NCI-H128 (cell line): ENCODE measurements around the gene NFIA.

Source experiments
- DNase-seq: peaks from one replicate; lab custom pipeline; 2025; ENCODE audit not compliant: unreplicated experiment; lab: John Stamatoyannopoulos, UW

Gene NFIA

GRCh38 chr1:61474269-61474817 is 392.0 kb downstream of the NFIA start:
- no peak for DNase-seq

GRCh38 chr1:61474963-61475362 is 392.6 kb downstream of the NFIA start:
- no peak for DNase-seq

DNA sequence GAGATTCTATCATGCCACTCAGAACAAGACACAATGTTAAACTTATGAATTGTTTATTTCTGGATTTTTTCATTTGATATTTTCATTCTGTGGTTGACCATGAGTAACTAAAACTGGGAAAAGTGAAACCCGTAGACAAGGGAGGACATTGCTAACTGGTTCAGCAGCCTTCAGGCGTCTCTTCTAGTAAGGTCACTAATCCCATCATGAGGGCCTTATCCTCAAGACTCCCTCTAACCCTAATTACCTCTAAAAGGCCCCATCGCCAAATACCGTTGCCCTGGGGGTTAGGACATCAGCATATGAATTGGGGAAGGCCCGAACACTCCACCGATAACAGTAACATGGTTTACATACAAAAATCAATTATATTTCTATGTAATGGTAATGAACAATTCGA is 394.9 kb downstream of the NFIA start:
- DNase-seq = no peak

DNA sequence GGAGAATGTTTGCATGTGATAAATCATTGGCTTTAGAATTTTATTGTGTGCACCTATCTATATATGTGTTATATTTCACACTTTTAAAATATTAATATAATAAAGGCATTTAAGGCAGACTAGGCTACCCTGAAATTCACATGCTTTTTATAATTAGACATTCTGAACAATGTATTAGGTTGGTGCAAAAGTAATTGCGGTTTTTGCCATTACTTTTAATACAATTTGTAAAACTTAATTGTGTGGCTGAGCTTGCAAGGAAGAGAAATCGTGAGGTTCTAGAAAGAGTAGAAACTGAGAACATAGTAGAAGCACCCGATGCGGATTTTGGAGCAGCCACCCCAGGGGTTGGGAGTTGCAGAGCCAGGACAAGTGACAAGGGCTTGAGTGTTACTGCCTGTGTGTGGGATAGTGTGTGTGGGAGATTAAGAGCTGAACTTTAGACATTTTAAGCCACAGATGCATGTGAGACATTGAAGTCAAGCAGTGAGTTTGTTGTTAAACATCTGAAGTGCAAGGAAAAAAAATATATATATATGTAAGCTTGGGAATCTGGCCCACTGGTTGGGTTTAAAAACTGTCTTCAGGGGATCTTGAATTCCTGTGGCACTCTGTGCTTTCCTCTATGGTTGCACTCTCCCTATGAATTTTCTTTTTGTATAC is 398.0 kb downstream of the NFIA start:
- DNase-seq = no peak

DNA sequence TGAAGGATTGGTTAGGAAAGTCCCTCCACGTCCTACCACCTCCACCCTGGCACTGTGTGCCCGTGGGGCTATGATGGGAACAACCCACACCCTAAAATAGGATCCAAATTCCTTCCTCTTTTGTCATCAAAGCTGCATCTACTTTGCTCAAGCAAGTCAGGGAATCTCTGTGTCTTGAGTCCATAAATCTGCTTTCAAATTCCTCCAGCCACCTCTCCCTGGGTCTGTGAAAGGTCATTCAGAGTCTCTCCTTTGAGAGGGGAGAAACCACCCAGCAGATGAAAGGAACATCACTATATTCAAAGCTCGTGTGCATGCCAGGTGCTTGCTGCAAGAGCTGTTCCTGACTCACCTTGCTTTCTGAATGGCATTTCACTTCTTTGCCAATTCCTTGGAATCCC is 399.0 kb downstream of the NFIA start:
- DNase-seq = no peak

DNA sequence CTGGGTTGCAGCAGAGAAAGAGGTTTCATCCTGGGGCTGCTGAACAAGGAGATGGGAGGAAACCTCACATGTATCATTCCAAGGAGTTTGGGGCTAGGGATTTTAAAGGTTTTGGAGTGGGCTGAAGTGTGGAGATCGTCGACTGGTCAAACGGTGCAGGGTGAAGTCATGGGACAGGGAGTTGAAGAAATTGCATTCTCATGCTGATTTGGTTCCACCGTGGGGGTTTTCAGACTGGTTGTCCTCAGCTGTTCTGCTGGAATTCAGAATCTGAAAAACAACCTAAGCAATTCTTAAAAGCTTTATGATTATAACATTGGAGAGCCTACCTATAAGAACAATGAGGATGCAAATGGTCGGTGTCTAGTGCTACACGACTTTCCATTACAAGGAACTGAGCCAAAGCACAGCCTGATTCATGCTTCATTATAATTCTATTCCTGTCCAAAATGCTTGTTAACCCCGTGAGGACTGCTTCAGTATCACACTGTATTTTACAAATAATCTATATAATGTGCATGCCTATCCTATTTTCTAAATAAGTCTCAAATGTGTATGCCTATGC is 399.9 kb downstream of the NFIA start:
- DNase-seq = no peak

DNA sequence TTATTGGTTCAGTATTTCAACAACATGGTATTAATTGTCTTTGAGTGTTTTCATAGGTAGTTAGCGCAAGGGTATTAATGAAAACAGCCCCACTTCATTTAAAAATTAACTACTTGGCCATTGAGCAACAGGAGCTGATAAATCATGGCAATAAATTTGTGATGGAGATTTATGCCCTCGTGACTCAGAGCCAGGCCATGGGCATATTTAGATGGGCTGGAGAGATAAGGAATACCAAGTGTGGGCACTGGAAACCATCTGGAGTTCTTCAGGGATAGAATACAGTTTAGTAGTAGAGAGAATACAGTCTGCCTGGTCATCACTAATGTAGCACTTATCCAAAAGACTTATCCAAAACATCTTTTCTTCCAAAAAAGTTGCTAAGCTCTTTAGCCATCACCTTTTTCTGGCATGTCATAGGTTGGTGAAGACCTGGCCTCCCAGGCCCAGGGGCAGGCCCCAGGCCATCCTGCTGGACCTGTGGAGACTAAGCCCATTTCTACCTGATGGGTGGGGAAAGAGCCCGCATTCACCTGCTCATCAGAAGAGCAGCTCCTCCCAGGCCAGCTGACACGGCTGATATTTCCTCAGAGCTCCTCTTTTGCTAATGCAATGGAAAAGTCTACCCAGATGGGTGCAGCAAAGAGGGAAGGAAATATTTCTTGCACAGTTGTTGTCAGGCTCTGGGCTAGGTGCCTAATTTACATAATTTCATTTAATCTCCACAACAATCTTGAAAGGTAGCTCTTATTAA is 404.6 kb downstream of the NFIA start:
- DNase-seq = no peak

DNA sequence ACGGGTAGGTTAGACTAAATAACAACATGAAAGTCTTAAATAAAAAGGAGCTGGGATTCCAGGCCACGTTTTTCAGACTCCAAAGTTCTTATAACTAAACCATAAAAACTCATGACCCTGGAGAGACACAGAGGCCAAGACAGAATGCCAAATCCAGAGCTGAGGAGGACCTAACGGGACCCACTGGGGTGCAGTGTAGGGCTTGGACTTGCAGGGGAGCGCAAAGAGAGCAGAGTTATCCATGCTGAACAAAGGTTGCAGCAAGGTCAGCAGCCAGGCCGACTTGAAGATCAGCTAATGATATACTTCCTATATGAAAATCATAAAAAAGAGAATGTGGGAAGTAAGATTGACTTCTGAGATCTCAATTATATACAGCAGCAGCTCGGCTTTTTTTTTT is 405.4 kb downstream of the NFIA start:
- DNase-seq = no peak

DNA sequence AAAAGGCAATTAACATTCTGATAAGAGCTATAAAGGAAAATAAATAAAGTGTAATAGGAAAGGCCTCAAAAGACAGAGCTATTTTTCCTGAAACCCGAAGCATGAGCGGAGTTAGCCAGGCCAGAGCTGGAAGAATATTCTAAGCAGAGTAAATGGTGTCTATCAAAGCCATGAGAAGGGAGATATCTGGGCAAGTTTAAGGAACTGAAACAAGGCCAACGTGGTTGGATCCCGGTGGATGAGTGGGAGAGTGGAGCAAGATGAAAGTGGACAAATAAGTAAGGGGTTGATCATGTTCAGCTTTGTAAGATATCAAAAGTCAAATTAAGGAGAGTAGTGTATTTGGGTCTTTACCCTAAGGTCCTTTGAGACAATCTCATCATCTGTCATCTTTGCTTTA is 408.6 kb downstream of the NFIA start:
- no peak for DNase-seq

DNA sequence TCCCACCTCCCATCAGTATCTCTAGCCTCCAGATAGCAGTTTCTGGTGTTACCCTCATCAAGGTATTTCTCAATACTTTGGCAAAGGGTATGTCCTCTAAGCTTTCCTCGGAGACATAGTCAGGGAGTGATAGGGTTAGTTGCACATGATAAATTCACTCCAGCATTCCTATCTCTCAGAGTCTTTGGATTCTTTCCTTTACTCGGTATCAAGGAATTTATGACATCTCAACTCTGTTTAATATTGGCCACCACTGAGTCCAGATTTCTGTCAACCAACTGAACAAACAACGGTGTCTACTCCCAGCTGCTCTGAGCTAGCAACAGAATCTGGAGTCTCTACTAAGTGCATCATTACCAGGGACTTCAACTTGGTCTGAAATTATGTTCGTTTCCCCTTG is 409.1 kb downstream of the NFIA start:
- no peak for DNase-seq

DNA sequence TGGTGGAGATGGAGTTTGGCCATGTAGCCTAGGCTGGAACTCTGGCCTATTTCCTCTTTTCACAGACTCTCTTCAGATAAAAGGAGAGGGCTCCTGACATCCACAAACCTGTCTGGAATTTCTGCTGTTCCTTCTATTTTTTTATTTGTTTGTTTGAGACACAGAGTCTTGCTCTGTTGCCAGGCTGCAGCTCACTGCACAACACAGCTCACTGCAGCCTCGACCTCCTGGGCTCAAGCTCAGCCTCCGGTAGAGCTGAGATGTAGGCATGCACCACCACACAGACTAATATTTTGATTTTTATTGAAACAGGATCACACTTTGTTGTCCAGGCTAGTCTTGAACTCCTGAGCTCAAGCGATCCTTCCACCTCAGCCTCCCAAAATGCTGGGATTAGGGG is 411.6 kb downstream of the NFIA start:
- no peak for DNase-seq

DNA sequence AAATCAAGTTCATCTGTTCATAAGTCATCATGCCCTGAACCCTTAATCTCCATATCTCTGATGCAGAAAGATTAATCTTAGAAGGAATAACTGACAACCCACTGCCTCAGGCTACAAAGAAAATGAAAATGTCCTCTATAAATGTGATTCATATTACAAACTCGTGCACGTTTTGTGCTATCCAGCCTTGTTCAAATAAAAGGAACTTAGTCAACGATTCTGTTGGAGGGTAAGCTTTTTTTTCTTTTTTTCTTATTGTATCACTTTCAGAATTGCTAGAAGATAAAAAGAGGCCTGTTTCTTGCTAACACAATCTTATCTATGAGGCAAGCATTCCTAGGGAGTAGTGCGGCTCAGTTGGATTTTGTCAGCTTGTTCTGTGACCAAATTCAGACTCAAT is 414.1 kb downstream of the NFIA start:
- no peak for DNase-seq

GRCh38 chr1:61497013-61497412 is 414.7 kb downstream of the NFIA start:
- no peak for DNase-seq

- DNase-seq = no peak
Observed at GRCh38 chr1:61498342-61498741, 416.0 kb downstream of the NFIA start.

DNA sequence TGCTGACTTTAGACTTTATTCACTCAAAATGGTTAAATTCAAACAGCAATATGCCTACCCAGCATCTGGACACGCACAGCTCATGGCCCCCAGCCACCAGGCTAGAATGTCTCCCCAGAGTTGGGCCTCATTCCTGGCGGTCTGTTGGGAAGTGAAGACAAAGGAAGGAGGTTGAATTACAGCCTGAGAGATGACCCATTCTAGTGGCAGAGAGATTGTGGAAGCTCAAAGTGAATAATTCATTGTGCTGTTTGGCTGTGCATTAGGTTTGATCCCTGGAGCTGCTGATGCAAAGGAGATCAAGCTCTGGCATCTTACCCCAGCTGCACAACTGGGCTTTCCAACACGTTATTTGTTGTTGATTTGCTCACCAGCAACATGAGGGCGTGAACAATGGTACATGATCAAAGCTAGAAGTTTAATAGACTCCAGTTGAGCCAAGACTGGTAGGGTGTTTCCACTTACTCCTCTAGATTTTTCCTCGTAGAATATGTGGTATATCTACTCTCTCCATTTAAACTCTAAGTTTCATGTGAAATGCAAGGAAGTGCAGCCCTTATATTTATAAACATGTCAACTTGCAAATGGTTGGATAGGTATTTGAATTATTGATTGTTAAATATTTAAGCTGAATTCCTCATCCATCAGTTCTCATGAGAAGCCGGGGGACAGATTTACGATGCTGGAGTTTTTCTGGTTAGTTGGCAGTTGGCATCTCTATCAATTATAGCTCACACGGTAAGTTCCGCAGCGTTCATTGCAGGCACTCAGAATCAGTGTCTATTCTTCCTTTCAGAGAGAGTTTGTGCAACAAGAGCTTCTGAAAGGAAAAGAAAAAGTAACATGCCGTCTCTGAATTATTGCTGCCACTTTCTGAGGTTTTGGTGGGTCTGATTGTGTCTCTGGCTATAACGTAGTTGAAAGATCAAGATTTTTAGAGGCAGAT is 419.9 kb downstream of the NFIA start:
- no peak for DNase-seq

- DNase-seq = no peak
Observed at GRCh38 chr1:61504305-61504704, 421.9 kb downstream of the NFIA start.

DNA sequence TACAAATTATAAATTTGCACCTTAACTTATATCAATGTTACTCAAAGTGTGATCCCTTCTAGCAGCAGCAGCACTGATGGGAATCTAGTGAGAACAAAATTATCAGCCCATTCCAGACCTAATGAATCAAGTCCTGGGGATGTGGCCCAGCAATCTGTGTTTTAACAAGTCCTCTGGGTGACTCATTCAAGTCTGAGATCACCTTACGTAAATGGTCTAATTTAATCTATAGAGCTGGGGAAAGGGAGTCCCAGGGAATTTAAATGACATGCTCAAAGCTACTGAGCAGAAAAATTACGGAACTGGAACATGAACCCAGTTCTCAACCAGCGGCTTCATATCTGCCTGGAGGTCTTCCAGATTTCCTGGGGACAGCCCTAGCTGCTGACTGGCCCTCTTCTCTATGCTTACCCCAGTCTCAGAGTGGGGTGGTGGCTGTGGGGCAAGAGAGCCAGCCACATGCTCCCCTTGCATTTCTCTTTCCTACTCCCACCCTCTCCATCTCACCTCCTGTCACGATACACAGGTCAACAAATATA is 422.6 kb downstream of the NFIA start:
- DNase-seq = no peak

- DNase-seq = no peak
Observed at GRCh38 chr1:61506236-61506635, 423.9 kb downstream of the NFIA start.

DNA sequence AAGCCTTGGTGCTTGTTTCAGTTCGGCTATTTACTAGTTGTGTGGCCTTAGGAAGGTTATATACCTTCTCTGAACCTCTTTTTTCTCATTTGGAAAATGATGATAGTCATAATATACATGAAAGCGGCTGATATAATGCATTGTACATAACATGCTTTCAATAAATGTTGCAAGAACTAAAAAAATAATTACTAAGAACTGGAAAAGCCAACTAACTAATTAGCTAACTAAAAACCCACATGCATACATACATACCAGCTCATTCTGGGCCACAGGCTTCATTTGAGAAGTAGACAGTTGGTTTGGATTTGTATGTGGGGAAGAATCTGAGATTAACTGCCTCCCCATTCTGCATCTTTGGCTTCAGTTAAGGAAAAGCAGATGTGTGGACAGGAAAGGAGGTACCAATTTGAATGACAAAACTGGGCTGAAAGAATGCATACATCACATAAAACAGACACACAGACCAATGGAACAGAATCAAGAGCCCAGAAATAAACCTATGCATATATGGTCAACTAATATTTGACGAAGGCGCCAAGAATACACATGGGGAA is 424.7 kb downstream of the NFIA start:
- DNase-seq = no peak
